ENCODE measurements around the gene ZNF439.
"Not testable (repeated sequence)": the region's sequence is repeated elsewhere in the genome, so short reads cannot be mapped to it uniquely, and the experiment has no call there.

Gene ZNF439

GRCh38 chr19:11848594-11849469 lies at the start of gene ZNF439:
ZNF439 (plus strand) TSS chr19:11848726; CDS start chr19:11848868, 142 bp downstream.
- DNase-seq = peak; percentile 89

GRCh38 chr19:11806354-11807098 lies 42.0 kb upstream of the ZNF439 start:
- no peak for DNase-seq

GRCh38 chr19:11807099-11807380 lies 41.5 kb upstream of the ZNF439 start:
- DNase-seq = no peak

- no peak for DNase-seq
Observed at GRCh38 chr19:11813703-11814028, 34.9 kb upstream of the ZNF439 start.

DNA sequence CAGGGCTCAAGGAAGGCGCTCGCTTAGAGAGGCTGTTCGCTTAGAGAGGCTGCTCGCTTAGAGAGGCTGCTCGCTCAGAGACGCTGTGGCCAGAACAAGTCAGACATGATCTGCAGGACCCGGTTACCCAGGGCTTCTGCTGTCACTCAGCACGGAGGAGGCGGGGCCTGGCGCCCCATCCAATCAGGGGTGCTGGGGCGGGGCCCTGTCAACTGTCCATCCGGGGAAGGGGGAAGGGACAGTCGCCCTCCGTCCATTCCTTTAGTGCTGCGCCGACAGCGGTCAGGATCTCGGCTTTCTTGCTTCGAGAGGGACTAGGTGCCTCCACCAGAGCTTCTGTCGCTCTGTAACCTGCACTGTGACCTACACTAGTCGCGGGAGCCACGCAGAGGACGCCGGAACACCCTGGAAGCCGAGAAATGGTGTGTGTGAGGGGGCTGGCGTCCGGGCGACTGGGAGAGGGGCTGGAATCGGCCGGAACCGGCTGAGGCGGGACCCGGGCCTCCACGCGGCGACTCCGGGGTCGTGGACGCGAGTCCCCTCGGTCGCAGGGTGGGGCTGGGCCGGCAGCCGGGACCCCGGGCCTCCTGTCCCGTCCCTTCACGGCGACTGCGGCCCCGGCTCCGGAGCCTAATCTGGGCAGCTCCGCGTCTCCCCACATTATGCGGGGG lies 34.4 kb upstream of the ZNF439 start, which contains the start of gene ZNF440:
Gene ZNF440, plus strand, starts transcription at position 245 of the 671 bp plus-strand sequence. Its CDS starts 175 bp downstream, at position 420.
- DNase-seq = peak; percentile 85

- DNase-seq = no peak
Observed at GRCh38 chr19:11814700-11815035, 33.9 kb upstream of the ZNF439 start.

DNA sequence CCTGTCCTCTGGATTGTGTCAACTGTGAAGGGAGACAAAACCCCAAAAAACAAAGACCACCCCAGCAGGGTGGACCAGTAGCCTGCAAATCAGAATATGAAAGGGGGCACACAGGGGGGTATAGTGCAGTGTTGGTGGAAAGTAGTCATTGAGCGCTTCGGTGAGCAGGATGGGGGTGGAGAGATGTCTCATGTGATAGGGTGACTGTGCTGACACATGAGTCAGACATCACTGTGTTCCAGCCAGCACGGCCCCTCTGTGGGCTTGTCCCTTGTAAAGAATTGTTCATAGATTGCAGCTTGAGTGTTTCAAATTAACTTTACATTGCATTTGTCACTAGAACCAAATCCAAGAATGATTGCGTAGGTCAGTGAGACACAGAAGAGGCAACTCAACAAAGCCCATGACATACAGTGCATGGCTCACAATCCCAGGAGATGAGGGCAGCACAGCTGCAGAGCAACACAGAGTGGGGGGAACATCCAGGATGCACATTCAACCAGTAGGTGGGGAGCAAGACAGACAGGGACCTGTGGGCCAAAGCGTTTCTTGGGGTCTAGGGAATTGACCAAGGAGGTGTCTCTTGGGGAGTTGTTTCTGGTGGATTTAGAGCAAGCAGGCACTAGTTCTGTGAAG lies 26.9 kb upstream of the ZNF439 start:
- no peak for DNase-seq

- DNase-seq = not testable (repeated sequence)
Observed at GRCh38 chr19:11828957-11829876, 19.3 kb upstream of the ZNF439 start.

- no peak for DNase-seq
Observed at GRCh38 chr19:11832253-11832912, 16.1 kb upstream of the ZNF439 start.

GRCh38 chr19:11833541-11833940 lies 15.0 kb upstream of the ZNF439 start:
- no peak for DNase-seq

- not testable (repeated sequence) for DNase-seq
Observed at GRCh38 chr19:11835626-11836066, 12.9 kb upstream of the ZNF439 start.

DNA sequence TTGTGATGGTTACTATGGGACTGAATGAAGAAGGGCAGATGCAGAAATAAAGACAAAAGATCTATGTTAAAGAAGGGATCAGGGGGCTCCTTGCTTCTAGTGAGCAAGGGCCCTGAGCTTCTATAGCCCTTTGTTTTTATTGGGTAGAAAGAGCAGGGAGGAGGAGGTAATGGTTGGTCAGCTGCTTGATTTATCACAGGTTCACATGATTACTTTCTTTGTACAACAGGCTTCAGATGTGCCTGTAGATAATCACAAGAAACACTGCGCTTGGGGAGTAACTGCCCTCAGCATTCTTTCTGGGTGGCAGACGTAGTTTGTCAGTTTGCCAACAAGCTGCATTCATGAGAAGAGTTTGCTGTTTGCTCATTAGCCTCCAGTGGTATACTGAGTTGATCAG lies 4.8 kb upstream of the ZNF439 start:
- DNase-seq = no peak

DNA sequence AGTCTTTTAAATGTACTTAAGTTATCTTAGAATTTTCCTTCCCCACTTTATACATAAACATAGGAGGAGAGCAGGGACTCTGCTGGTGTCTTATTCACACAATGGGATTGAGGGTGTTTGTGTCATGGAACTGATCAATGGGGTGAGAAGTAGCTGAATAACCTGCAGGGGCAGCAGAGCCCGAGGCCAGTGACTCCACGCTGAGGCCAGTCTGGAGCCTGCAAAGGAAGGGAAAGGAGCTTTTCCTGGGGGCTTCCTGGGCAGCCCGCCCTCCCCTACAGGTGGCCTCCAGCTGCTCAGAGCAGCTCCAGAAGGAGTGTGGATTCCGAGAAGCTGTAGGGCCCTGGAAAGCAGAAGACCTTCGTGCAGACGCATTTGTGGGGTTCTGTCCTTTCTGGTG lies 911 bp upstream of the ZNF439 start:
- not testable (repeated sequence) for DNase-seq

DNA sequence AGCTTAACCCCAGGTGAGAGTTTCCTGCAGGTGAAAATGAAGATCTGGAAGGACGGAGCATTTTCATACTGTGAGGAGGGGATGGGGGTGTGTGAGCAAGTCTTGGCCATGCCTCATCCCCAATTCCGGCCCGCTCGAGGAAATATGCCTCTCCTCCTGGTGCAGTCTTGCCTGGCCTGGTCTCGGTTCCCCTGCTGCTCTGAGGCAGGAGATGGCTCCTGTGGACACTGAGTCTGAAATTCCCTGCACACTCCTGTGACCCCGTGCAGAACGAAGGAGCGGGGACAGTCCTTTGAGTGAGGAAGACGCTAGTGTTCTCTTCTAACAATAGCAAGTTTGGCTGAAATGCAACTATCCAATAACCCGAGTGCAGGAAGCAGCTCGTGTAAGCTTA lies 329 bp upstream of the ZNF439 start:
- no peak for DNase-seq

DNA sequence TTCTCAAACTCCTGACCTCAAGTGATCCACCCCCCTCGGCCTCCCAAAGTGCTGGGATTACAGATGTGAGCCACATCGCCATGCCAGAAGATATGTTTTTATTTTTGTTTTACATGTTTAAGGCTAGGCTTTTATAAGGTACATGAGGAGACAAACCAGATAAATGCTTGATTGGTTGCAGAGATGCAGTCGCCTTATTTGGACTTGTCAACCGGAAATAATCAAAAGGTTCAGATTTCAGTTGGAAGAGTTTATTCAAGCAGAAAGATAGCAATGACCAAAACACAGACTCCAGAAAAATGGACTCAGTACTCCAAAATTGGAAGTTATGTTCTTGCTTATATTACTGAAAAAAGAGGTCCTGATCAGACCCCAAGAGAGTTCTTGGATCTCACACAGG lies 1.8 kb downstream of the ZNF439 start:
- DNase-seq = not testable (repeated sequence)

GRCh38 chr19:11853358-11853757 lies 4.8 kb downstream of the ZNF439 start:
- no peak for DNase-seq

- DNase-seq = no peak
Observed at GRCh38 chr19:11856596-11857250, 8.2 kb downstream of the ZNF439 start.

- DNase-seq = no peak
Observed at GRCh38 chr19:11860721-11861120, 12.2 kb downstream of the ZNF439 start.

GRCh38 chr19:11861301-11861700 lies 12.8 kb downstream of the ZNF439 start:
- no peak for DNase-seq

DNA sequence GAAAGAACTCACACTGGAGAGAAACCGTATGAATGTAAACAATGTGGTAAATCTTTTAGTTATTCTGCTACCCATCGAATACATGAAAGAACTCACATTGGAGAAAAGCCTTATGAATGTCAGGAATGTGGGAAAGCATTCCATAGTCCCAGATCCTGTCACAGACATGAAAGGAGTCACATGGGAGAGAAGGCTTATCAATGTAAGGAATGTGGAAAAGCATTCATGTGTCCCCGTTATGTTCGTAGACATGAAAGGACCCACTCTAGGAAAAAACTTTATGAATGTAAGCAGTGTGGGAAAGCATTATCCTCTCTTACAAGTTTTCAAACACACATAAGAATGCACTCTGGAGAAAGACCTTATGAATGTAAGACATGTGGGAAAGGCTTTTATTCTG lies 19.2 kb downstream of the ZNF439 start:
- not testable (repeated sequence) for DNase-seq

- DNase-seq = no peak
Observed at GRCh38 chr19:11868188-11868587, 19.7 kb downstream of the ZNF439 start.

All from CD4-positive, alpha-beta T cell treated with Interleukin-1 beta for 1 hour (primary cell).